ENCODE results near the gene GPC1. TPM values are rescaled to one million over a fixed set of nuclear protein-coding genes. Genes with fewer than 3 reads are reported as not detected.

GPC1 gene
- total and polyA plus RNA-seq, 2 experiments from 2014 or later, result 9.0 to 46.2 TPM

DNA sequence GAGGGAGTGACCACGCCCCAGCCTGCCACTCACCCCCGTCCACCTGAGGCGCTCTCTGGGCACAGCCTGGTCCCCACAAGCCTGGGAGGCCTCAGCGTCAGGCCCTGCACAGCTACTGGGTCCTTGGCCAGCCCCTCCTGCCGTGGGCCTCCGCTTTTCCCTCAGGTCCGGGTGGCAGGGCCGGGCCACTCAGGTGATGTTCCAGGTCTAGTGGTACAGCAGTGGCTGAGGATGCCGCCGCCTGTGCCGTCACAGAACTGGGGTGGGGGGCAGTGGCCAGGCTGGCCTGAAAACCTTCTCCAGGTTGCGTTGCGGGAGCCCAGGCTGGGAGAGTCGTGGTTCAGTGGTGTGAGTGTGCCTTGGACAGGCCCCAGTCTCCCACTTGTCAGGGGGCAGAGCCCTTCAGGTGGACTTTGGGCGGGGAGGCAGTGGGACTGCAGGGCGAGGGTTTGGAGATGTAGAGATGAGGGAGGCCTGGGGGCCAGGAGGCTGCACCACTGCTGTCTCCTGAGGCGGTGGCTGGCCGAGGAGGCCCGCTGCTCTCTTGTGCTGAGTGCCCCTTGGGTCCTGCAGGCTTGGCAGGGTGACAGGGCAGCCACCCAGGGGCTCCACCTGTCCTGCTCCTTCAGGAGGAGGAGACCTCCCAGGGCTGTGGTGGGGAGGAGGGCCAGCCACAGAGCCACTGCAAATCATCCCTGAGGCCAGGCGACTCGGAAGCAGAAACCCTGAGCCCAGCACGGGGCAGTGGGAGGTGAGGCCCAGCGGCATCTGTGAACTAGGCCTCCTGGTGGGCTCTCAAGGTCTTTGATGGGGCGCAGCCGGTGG is 7.6 kb downstream of the GPC1 start:
- Histone ChIP-seq H4K20me1 (replicated peaks; ENCODE audit: insufficient read depth) (no peaks in the 10 kb centered on the region; the same call in 1 of the 2 replicates), H3F3A (replicated peaks; ENCODE audit: low read depth) (no peaks in the 10 kb centered on the region), H3K79me2 (replicated peaks; ENCODE audit: insufficient read depth) (peaks cover 6% of the 10 kb centered on the region; the same call in 1 of the 2 replicates), H3K9me2 (ENCODE audit: insufficient read depth) (no peaks in the 10 kb centered on the region), H3K36me3 (ENCODE audit: insufficient read depth) (no peaks in the 10 kb centered on the region), H3K4me2 (no peak overlapping the region), H3K27me3 (ENCODE audit: insufficient read depth) (peaks cover under 1% of the 10 kb centered on the region; the same call in 1 of the 2 replicates), H3K4me3 (no peak overlapping the region), H2AFZ (no peak overlapping the region), H3K27ac (ENCODE audit: low read depth) (no peak overlapping the region), H3K4me1 (ENCODE audit: insufficient read depth) (no peaks in the 10 kb centered on the region; the same call in 1 of the 2 replicates)
- Mint-ChIP-seq H3K36me3 (ENCODE audit: low read depth) (no peaks in the 10 kb centered on the region), H3K4me3 (no peak overlapping the region), H3K27ac (no peak overlapping the region), H3K27me3 (ENCODE audit: insufficient read depth, low read depth, poor library complexity) (peaks cover 8% of the 10 kb centered on the region), H3K9me3 (no peaks in the 10 kb centered on the region), H3K4me1 (no peaks in the 10 kb centered on the region)
- TF ChIP-seq JUNB (IDR thresholded peaks at IDR 0.05; ENCODE audit: unreplicated experiment), result no peak
- DNase-seq (ENCODE audit: low spot score) (no peak), ATAC-seq (no peak)

DNA sequence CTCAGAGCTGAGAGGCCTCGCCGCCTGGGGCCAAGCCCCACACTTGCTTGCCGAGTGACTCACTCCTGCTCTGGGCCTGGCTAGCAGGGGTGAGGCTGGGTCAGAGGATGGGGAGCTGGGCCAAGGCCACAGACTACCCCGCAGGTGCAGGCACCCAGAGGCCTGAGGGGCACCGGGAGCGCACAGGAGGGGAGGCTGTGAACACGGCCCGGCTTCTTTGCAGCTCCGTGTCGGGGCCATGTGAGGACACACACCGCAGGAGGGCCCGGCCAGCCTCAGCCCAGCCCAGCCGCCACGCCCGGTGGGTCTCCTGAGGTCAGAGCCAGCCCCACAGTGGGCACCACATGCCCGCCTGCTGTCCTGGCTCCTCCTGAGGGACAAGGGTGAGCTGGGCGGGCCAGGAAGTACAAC is 8.4 kb downstream of the GPC1 start:
- Histone ChIP-seq H4K20me1 (replicated peaks; ENCODE audit: insufficient read depth) (no peaks in the 10 kb centered on the region), H3K4me2 (no peak overlapping the region), H3K27ac (ENCODE audit: low read depth) (no peak overlapping the region), H3K79me2 (replicated peaks; ENCODE audit: insufficient read depth) (peaks cover 6% of the 10 kb centered on the region; the same call in 1 of the 2 replicates), H3K27me3 (ENCODE audit: insufficient read depth) (no peaks in the 10 kb centered on the region), H2AFZ (no peak overlapping the region), H3K4me3 (no peak overlapping the region), H3K9me2 (ENCODE audit: insufficient read depth) (no peaks in the 10 kb centered on the region), H3F3A (replicated peaks; ENCODE audit: low read depth) (no peaks in the 10 kb centered on the region), H3K4me1 (ENCODE audit: insufficient read depth) (no peaks in the 10 kb centered on the region), H3K36me3 (ENCODE audit: insufficient read depth) (no peaks in the 10 kb centered on the region)
- H3K9me3 Mint-ChIP-seq, result no peaks in the 10 kb centered on the region
- peaks cover 5% of the 10 kb centered on the region for H3K27me3 Mint-ChIP-seq (ENCODE audit: insufficient read depth, low read depth, poor library complexity)
- H3K27ac Mint-ChIP-seq, result no peak overlapping the region
- H3K4me1 Mint-ChIP-seq, result no peaks in the 10 kb centered on the region
- DNase-seq (ENCODE audit: low spot score) (no peak), ATAC-seq (no peak)
- TF ChIP-seq, protein P1, sequence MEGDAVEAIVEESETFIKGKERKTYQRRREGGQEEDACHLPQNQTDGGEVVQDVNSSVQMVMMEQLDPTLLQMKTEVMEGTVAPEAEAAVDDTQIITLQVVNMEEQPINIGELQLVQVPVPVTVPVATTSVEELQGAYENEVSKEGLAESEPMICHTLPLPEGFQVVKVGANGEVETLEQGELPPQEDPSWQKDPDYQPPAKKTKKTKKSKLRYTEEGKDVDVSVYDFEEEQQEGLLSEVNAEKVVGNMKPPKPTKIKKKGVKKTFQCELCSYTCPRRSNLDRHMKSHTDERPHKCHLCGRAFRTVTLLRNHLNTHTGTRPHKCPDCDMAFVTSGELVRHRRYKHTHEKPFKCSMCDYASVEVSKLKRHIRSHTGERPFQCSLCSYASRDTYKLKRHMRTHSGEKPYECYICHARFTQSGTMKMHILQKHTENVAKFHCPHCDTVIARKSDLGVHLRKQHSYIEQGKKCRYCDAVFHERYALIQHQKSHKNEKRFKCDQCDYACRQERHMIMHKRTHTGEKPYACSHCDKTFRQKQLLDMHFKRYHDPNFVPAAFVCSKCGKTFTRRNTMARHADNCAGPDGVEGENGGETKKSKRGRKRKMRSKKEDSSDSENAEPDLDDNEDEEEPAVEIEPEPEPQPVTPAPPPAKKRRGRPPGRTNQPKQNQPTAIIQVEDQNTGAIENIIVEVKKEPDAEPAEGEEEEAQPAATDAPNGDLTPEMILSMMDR (conservative IDR thresholded peaks at IDR 0.05; ENCODE audit: low read depth in 2 of 2), result no peak
- TF ChIP-seq REST (IDR thresholded peaks at IDR 0.05; ENCODE audit: unreplicated experiment) (no peak), CREB1 (CRISPR knock-in tag; IDR thresholded peaks at IDR 0.05; ENCODE audit: low read depth) (no peak), ETS1 (IDR thresholded peaks at IDR 0.05) (no peak)
- H3K4me3 Mint-ChIP-seq, result no peak overlapping the region
- H3K36me3 Mint-ChIP-seq (ENCODE audit: low read depth), result no peaks in the 10 kb centered on the region
